ENCODE measurements around the gene CAPN13. TPM values are rescaled to one million over a fixed set of nuclear protein-coding genes. Genes with fewer than 3 reads are reported as not detected.

CAPN13 gene
- polyA plus RNA-seq, 4 donors = 12.4 to 85.9 (median 59.5) TPM

- no peaks in the 10 kb centered on the region for H3K27me3 ChIP-seq (ENCODE audit: control insufficient read depth in 3 of 3, insufficient read depth in 3 of 3, low read length in 3 of 3)
- FAIRE-seq = no peak
- no peak overlapping the region for H3K27ac ChIP-seq (ENCODE audit: low read depth in 1 of 3, low read length in 2 of 3)
- WGBS, 3 donors = 77 to 81% (median 77%) methylated on average over 12 of the region's 12 CpGs
- no peaks in the 10 kb centered on the region for H3K9me3 ChIP-seq (ENCODE audit: control insufficient read depth in 2 of 2, insufficient read depth in 1 of 2, low read depth in 1 of 2, low read length in 1 of 2)
- H3K4me3 ChIP-seq (ENCODE audit: low read depth in 1 of 3, low read length in 3 of 3) = no peak overlapping the region
- H3K36me3 ChIP-seq (ENCODE audit: control insufficient read depth in 3 of 3, insufficient read depth in 2 of 3, low read depth in 1 of 3, low read length in 3 of 3) = peaks cover 0 to 22% (median 2%) of the 10 kb centered on the region in 3 donors
- no peak for DNase-seq
- peaks cover 0 to 18% (median 13%) of the 10 kb centered on the region in 3 donors for H3K4me1 ChIP-seq (ENCODE audit: control insufficient read depth in 3 of 3, insufficient read depth in 2 of 3, low read depth in 1 of 3, low read length in 2 of 3)
Observed at GRCh38 chr2:30765876-30766470, 41.3 kb downstream of the CAPN13 start.

- DNase-seq (no peak), FAIRE-seq (no peak)
- no peaks in the 10 kb centered on the region for H3K27me3 ChIP-seq (ENCODE audit: control insufficient read depth in 3 of 3, insufficient read depth in 3 of 3, low read length in 3 of 3)
- peaks cover 0 to 22% (median 2%) of the 10 kb centered on the region in 3 donors for H3K36me3 ChIP-seq (ENCODE audit: control insufficient read depth in 3 of 3, insufficient read depth in 2 of 3, low read depth in 1 of 3, low read length in 3 of 3)
- no peak overlapping the region for H3K4me3 ChIP-seq (ENCODE audit: low read depth in 1 of 3, low read length in 3 of 3)
- H3K4me1 ChIP-seq (ENCODE audit: control insufficient read depth in 3 of 3, insufficient read depth in 2 of 3, low read depth in 1 of 3, low read length in 2 of 3) = peaks cover 0 to 13% (median 10%) of the 10 kb centered on the region in 3 donors
- H3K9me3 ChIP-seq (ENCODE audit: control insufficient read depth in 2 of 2, insufficient read depth in 1 of 2, low read depth in 1 of 2, low read length in 1 of 2) = no peaks in the 10 kb centered on the region
- 61 to 76% (median 74%) methylated on average over 4 of the region's 4 CpGs for WGBS, 3 donors
- H3K27ac ChIP-seq (ENCODE audit: low read depth in 1 of 3, low read length in 2 of 3) = no peak overlapping the region
Observed at GRCh38 chr2:30765191-30765590, 42.1 kb downstream of the CAPN13 start.

- WGBS, 3 donors = 76 to 85% (median 85%) methylated on average over 12 of the region's 12 CpGs
- no peak overlapping the region for H3K27ac ChIP-seq (ENCODE audit: low read depth in 1 of 3, low read length in 2 of 3)
- DNase-seq (peak in 1 of 2 donors; percentile 52), FAIRE-seq (no peak)
- H3K4me3 ChIP-seq (ENCODE audit: low read depth in 1 of 3, low read length in 3 of 3) = no peak overlapping the region
- H3K36me3 ChIP-seq (ENCODE audit: control insufficient read depth in 3 of 3, insufficient read depth in 2 of 3, low read depth in 1 of 3, low read length in 3 of 3) = peaks cover 0 to 21% (median 1%) of the 10 kb centered on the region in 3 donors
- H3K9me3 ChIP-seq (ENCODE audit: control insufficient read depth in 2 of 2, insufficient read depth in 1 of 2, low read depth in 1 of 2, low read length in 1 of 2) = no peaks in the 10 kb centered on the region
- no peaks in the 10 kb centered on the region for H3K27me3 ChIP-seq (ENCODE audit: control insufficient read depth in 3 of 3, insufficient read depth in 3 of 3, low read length in 3 of 3)
- H3K4me1 ChIP-seq (ENCODE audit: control insufficient read depth in 3 of 3, insufficient read depth in 2 of 3, low read depth in 1 of 3, low read length in 2 of 3) = peaks cover 0 to 13% (median 10%) of the 10 kb centered on the region in 3 donors
Observed at GRCh38 chr2:30764021-30764800, 43.0 kb downstream of the CAPN13 start.

GRCh38 chr2:30763151-30763660, 44.0 kb downstream of the CAPN13 start:
- DNase-seq (no peak), FAIRE-seq (no peak)
- Histone ChIP-seq H3K4me1 (ENCODE audit: control insufficient read depth in 3 of 3, insufficient read depth in 2 of 3, low read depth in 1 of 3, low read length in 2 of 3) (peaks cover 0 to 13% (median 6%) of the 10 kb centered on the region in 3 donors), H3K36me3 (ENCODE audit: control insufficient read depth in 3 of 3, insufficient read depth in 2 of 3, low read depth in 1 of 3, low read length in 3 of 3) (peaks cover 0 to 19% (median 0%) of the 10 kb centered on the region in 3 donors), H3K27ac (ENCODE audit: low read depth in 1 of 3, low read length in 2 of 3) (no peak overlapping the region), H3K27me3 (ENCODE audit: control insufficient read depth in 3 of 3, insufficient read depth in 3 of 3, low read length in 3 of 3) (no peaks in the 10 kb centered on the region), H3K4me3 (ENCODE audit: low read depth in 1 of 3, low read length in 3 of 3) (no peak overlapping the region), H3K9me3 (ENCODE audit: control insufficient read depth in 2 of 2, insufficient read depth in 1 of 2, low read depth in 1 of 2, low read length in 1 of 2) (no peaks in the 10 kb centered on the region)
- WGBS, 3 donors = 75 to 91% (median 80%) methylated on average over 3 of the region's 3 CpGs

- no peak for DNase-seq
Observed at GRCh38 chr2:30761226-30761625, 46.0 kb downstream of the CAPN13 start.

GRCh38 chr2:30759481-30759880, 47.8 kb downstream of the CAPN13 start:
- Histone ChIP-seq H3K27me3 (ENCODE audit: control insufficient read depth in 3 of 3, insufficient read depth in 3 of 3, low read length in 3 of 3) (no peaks in the 10 kb centered on the region), H3K27ac (ENCODE audit: low read depth in 1 of 3, low read length in 2 of 3) (no peak overlapping the region)
- 83 to 90% (median 84%) methylated on average over 14 of the region's 14 CpGs for WGBS, 3 donors

More at GRCh38 chr2:30761226-30761625, 46.0 kb downstream of the CAPN13 start:
- H3K4me1 ChIP-seq (ENCODE audit: control insufficient read depth in 3 of 3, insufficient read depth in 2 of 3, low read depth in 1 of 3, low read length in 2 of 3) = peaks cover 3 to 13% (median 4%) of the 10 kb centered on the region in 3 donors
- H3K27me3 ChIP-seq (ENCODE audit: control insufficient read depth in 3 of 3, insufficient read depth in 3 of 3, low read length in 3 of 3) = no peaks in the 10 kb centered on the region
- no peak overlapping the region for H3K4me3 ChIP-seq (ENCODE audit: low read depth in 1 of 3, low read length in 3 of 3)
- H3K9me3 ChIP-seq (ENCODE audit: control insufficient read depth in 2 of 2, insufficient read depth in 1 of 2, low read depth in 1 of 2, low read length in 1 of 2) = no peaks in the 10 kb centered on the region
- peaks cover 0 to 21% (median 0%) of the 10 kb centered on the region in 3 donors for H3K36me3 ChIP-seq (ENCODE audit: control insufficient read depth in 3 of 3, insufficient read depth in 2 of 3, low read depth in 1 of 3, low read length in 3 of 3)
- H3K27ac ChIP-seq (ENCODE audit: low read depth in 1 of 3, low read length in 2 of 3) = no peak overlapping the region
- FAIRE-seq = no peak
- WGBS, 3 donors = 78 to 86% (median 84%) methylated on average over 8 of the region's 8 CpGs

GRCh38 chr2:30758191-30758651, 49.0 kb downstream of the CAPN13 start:
- no peak for FAIRE-seq
- 48 to 69% (median 64%) methylated on average over 6 of the region's 6 CpGs for WGBS, 3 donors
- no peak overlapping the region for H3K27ac ChIP-seq (ENCODE audit: low read depth in 1 of 3, low read length in 2 of 3)
- no peak for DNase-seq
- H3K36me3 ChIP-seq (ENCODE audit: control insufficient read depth in 3 of 3, insufficient read depth in 2 of 3, low read depth in 1 of 3, low read length in 3 of 3) = peaks cover 0 to 16% (median 1%) of the 10 kb centered on the region in 3 donors
- peaks cover 0 to 7% (median 0%) of the 10 kb centered on the region in 3 donors for H3K4me1 ChIP-seq (ENCODE audit: control insufficient read depth in 3 of 3, insufficient read depth in 2 of 3, low read depth in 1 of 3, low read length in 2 of 3)
- no peaks in the 10 kb centered on the region for H3K9me3 ChIP-seq (ENCODE audit: control insufficient read depth in 2 of 2, insufficient read depth in 1 of 2, low read depth in 1 of 2, low read length in 1 of 2)
- no peak overlapping the region for H3K4me3 ChIP-seq (ENCODE audit: low read depth in 1 of 3, low read length in 3 of 3)
- H3K27me3 ChIP-seq (ENCODE audit: control insufficient read depth in 3 of 3, insufficient read depth in 3 of 3, low read length in 3 of 3) = no peaks in the 10 kb centered on the region

More at GRCh38 chr2:30759481-30759880, 47.8 kb downstream of the CAPN13 start:
- DNase-seq (no peak), FAIRE-seq (no peak)
- H3K4me1 ChIP-seq (ENCODE audit: control insufficient read depth in 3 of 3, insufficient read depth in 2 of 3, low read depth in 1 of 3, low read length in 2 of 3) = peaks cover 0 to 7% (median 0%) of the 10 kb centered on the region in 3 donors
- H3K36me3 ChIP-seq (ENCODE audit: control insufficient read depth in 3 of 3, insufficient read depth in 2 of 3, low read depth in 1 of 3, low read length in 3 of 3) = peaks cover 0 to 24% (median 0%) of the 10 kb centered on the region in 3 donors
- H3K4me3 ChIP-seq (ENCODE audit: low read depth in 1 of 3, low read length in 3 of 3) = no peak overlapping the region
- no peaks in the 10 kb centered on the region for H3K9me3 ChIP-seq (ENCODE audit: control insufficient read depth in 2 of 2, insufficient read depth in 1 of 2, low read depth in 1 of 2, low read length in 1 of 2)

GRCh38 chr2:30757749-30758148, 49.5 kb downstream of the CAPN13 start:
- Histone ChIP-seq H3K36me3 (ENCODE audit: control insufficient read depth in 3 of 3, insufficient read depth in 2 of 3, low read depth in 1 of 3, low read length in 3 of 3) (peaks cover 0 to 13% (median 2%) of the 10 kb centered on the region in 3 donors), H3K27me3 (ENCODE audit: control insufficient read depth in 3 of 3, insufficient read depth in 3 of 3, low read length in 3 of 3) (no peaks in the 10 kb centered on the region), H3K4me3 (ENCODE audit: low read depth in 1 of 3, low read length in 3 of 3) (no peak overlapping the region), H3K27ac (ENCODE audit: low read depth in 1 of 3, low read length in 2 of 3) (no peak overlapping the region), H3K9me3 (ENCODE audit: control insufficient read depth in 2 of 2, insufficient read depth in 1 of 2, low read depth in 1 of 2, low read length in 1 of 2) (no peaks in the 10 kb centered on the region), H3K4me1 (ENCODE audit: control insufficient read depth in 3 of 3, insufficient read depth in 2 of 3, low read depth in 1 of 3, low read length in 2 of 3) (peaks cover 0 to 7% (median 0%) of the 10 kb centered on the region in 3 donors)
- 88 to 92% (median 90%) methylated on average over 11 of the region's 11 CpGs for WGBS, 3 donors
- no peak for DNase-seq
- no peak for FAIRE-seq

All from small intestine (tissue), 7 donors.